Smooth muscle cell (in vitro differentiated cells): ENCODE data around the gene ZBTB38. TPM values are rescaled to one million over a fixed set of nuclear protein-coding genes. Genes with fewer than 3 reads are reported as not detected.

Experiments used
- DNase-seq: peaks from one replicate; lab custom pipeline; 2025; ENCODE audit not compliant: unreplicated experiment; lab: John Stamatoyannopoulos, UW
- H2AFZ ChIP-seq: fragments of 200-600 bp; sonication (generic); 2 replicates; pipeline ENCODE4 v1.6.0; 2016; ENCODE audit warnings: antibody characterized with exemption, low read depth, mild to moderate bottlenecking
- H3F3A ChIP-seq: fragments of 200-600 bp; sonication (generic); 2 replicates; pipeline ENCODE4 v1.6.0; 2017; ENCODE audit warnings: antibody characterized with exemption, low read depth
- H3K27ac ChIP-seq: fragments of 200-600 bp; sonication (generic); 2 replicates; pipeline ENCODE4 v1.5.1; 2016; ENCODE audit warnings: low read depth, mild to moderate bottlenecking
- H3K27me3 ChIP-seq: fragments of 200-600 bp; sonication (generic); 2 replicates; pipeline ENCODE4 v1.6.1; 2016; ENCODE audit warnings: low read depth, mild to moderate bottlenecking
- H3K36me3 ChIP-seq: fragments of 200-600 bp; sonication (generic); 2 replicates; pipeline ENCODE4 v1.5.1; 2016; ENCODE audit warnings: low read depth
- H3K4me1 ChIP-seq: fragments of 200-600 bp; sonication (generic); 2 replicates; pipeline ENCODE4 v1.5.1; 2016; ENCODE audit warnings: low read depth
- H3K4me2 ChIP-seq: fragments of 200-600 bp; sonication (generic); 2 replicates; pipeline ENCODE4 v1.6.0; 2016; ENCODE audit warnings: mild to moderate bottlenecking
- H3K4me3 ChIP-seq: fragments of 200-600 bp; sonication (generic); 2 replicates; pipeline ENCODE4 v1.5.1; 2016; ENCODE audit warnings: mild to moderate bottlenecking
- H3K79me2 ChIP-seq: fragments of 200-600 bp; sonication (generic); 2 replicates; pipeline ENCODE4 v1.6.0; 2016; ENCODE audit warnings: low read depth, mild to moderate bottlenecking
- H3K9ac ChIP-seq: fragments of 200-600 bp; sonication (generic); 2 replicates; pipeline ENCODE4 v1.6.0; 2016; ENCODE audit warnings: low read depth
- H3K9me3 ChIP-seq: fragments of 200-600 bp; sonication (generic); replicated peaks from 2 replicates; pipeline ENCODE4 v1.5.1; 2016; ENCODE audit warnings: low read depth
- H4K20me1 ChIP-seq: fragments of 200-600 bp; sonication (generic); 2 replicates; pipeline ENCODE4 v1.6.0; 2016; ENCODE audit warnings: low read depth
- CTCF ChIP-seq: fragments of 200-600 bp; sonication (generic); IDR thresholded peaks from 2 replicates; pipeline ENCODE4 v1.5.1; 2017; ENCODE audit warnings: borderline replicate concordance, mild to moderate bottlenecking, antibody characterized with exemption; ENCODE audit not compliant: insufficient read depth, poor library complexity, severe bottlenecking
- WGBS: methylation state at CpG from one replicate; pipeline ENCODE4 v1.1.7; 2016; ENCODE audit warnings: low lambda C conversion rate; 5-methylcytosine and 5-hydroxymethylcytosine counted together
- polyA plus RNA-seq: library from polyadenylated mRNA; unstranded; fragments of >200 nt; fragmentation: Nextera tagmentation; extraction: Ambion mirVana; gene quantifications from 2 replicates; pipeline ENCODE4 v1.2.1, GENCODE V29; 2016
- total RNA-seq: library from RNA; depleted of rRNA; stranded (reverse); fragments of >200 nt; gene quantifications from 2 replicates; pipeline ENCODE4 v1.2.3, GENCODE V29; 2014

Gene ZBTB38
- total and polyA plus RNA-seq, 2 experiments from 2014 or later = 21.7 to 68.0 TPM

- no peak overlapping the region for H3K4me3 ChIP-seq
- no peak for TF ChIP-seq CTCF
- H3K79me2 ChIP-seq = peaks cover 15% of the 10 kb centered on the region
- H3F3A ChIP-seq = peaks cover 12% of the 10 kb centered on the region
- H4K20me1 ChIP-seq = no peaks in the 10 kb centered on the region
- H2AFZ ChIP-seq = no peak overlapping the region
- no peak overlapping the region for H3K9ac ChIP-seq
- H3K27ac ChIP-seq = peak overlapping the region; percentile 87
- 91% methylated on average over 11 of the region's 11 CpGs for WGBS
- no peak overlapping the region for H3K4me2 ChIP-seq
- DNase-seq = no peak
- no peaks in the 10 kb centered on the region for H3K27me3 ChIP-seq
- H3K4me1 ChIP-seq = peaks cover 28% of the 10 kb centered on the region
- peaks cover 6% of the 10 kb centered on the region for H3K36me3 ChIP-seq
- no peaks in the 10 kb centered on the region for H3K9me3 ChIP-seq
These were observed 45.7 kb downstream of the ZBTB38 start for GRCh38 chr3:141413801-141414689.

GRCh38 chr3:141414800-141415462 is 46.6 kb downstream of the ZBTB38 start:
- H3K4me2 ChIP-seq = no peak overlapping the region
- TF ChIP-seq CTCF = no peak

DNA sequence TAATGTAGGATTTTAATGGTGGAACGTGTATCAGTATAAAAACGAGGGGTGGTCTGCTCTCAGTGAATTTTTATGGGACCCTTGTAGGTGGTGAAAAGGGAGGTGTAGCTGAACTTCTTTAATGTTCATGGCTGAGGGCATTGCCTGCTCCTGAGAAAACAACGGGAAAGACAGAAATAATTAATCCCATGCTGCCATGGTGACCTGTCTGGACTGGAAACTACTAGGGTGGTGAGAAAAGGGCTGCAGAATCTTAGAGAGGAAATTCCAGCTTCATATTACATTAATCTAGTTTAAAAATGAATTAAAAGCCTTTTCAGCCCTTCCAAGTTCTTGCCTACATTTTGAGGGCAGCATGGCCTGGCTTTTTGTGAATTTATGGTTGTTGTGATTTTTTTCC is 47.6 kb downstream of the ZBTB38 start:
- Histone ChIP-seq H3K36me3 (peaks cover 7% of the 10 kb centered on the region), H4K20me1 (no peaks in the 10 kb centered on the region), H2AFZ (no peak overlapping the region), H3K9me3 (no peaks in the 10 kb centered on the region), H3F3A (peaks cover 7% of the 10 kb centered on the region), H3K4me2 (no peak overlapping the region), H3K9ac (no peak overlapping the region), H3K79me2 (peaks cover 22% of the 10 kb centered on the region), H3K4me3 (no peak overlapping the region), H3K4me1 (peaks cover 25% of the 10 kb centered on the region), H3K27ac (no peak overlapping the region), H3K27me3 (no peaks in the 10 kb centered on the region)
- DNase-seq = no peak
- TF ChIP-seq CTCF = no peak
- 93% methylated on average over 3 of the region's 3 CpGs for WGBS

More at GRCh38 chr3:141414800-141415462, 46.6 kb downstream of the ZBTB38 start:
- H3K27me3 ChIP-seq = no peaks in the 10 kb centered on the region
- DNase-seq = no peak
- H3K4me1 ChIP-seq = peaks cover 28% of the 10 kb centered on the region
- no peak overlapping the region for H3K4me3 ChIP-seq
- H3K27ac ChIP-seq = no peak overlapping the region
- H3K9ac ChIP-seq = no peak overlapping the region
- no peaks in the 10 kb centered on the region for H4K20me1 ChIP-seq
- 76% methylated on average over 5 of the region's 5 CpGs for WGBS
- H3K79me2 ChIP-seq = peaks cover 15% of the 10 kb centered on the region
- peaks cover 7% of the 10 kb centered on the region for H3K36me3 ChIP-seq
- no peaks in the 10 kb centered on the region for H3K9me3 ChIP-seq
- H2AFZ ChIP-seq = no peak overlapping the region
- peaks cover 12% of the 10 kb centered on the region for H3F3A ChIP-seq

Other genes starting within 250 kb of the ZBTB38 start
- gene PXYLP1, start 136.7 kb upstream of the ZBTB38 start, total RNA-seq = 4.5 and 5.6 TPM in 2 replicates
- 3.3 and 3.9 TPM in 2 replicates for gene PXYLP1, start 136.7 kb upstream of the ZBTB38 start, polyA plus RNA-seq
- 19.9 and 20.0 TPM in 2 replicates for gene RASA2, start 118.5 kb downstream of the ZBTB38 start, total RNA-seq
- 4.9 and 5.5 TPM in 2 replicates for gene RASA2, start 118.5 kb downstream of the ZBTB38 start, polyA plus RNA-seq